ENCODE measurements around the gene RMND1. TPM values are rescaled to one million over a fixed set of nuclear protein-coding genes. Genes with fewer than 3 reads are reported as not detected.
A peak's percentile ranks its signal among the peaks of the same experiment; 100 is the strongest.
"Not testable (repeated sequence)": the region's sequence is repeated elsewhere in the genome, so short reads cannot be mapped to it uniquely, and the experiment has no call there.

RMND1 gene
- total RNA-seq, 1 experiment from 2014 or later: 27.0 TPM

DNA sequence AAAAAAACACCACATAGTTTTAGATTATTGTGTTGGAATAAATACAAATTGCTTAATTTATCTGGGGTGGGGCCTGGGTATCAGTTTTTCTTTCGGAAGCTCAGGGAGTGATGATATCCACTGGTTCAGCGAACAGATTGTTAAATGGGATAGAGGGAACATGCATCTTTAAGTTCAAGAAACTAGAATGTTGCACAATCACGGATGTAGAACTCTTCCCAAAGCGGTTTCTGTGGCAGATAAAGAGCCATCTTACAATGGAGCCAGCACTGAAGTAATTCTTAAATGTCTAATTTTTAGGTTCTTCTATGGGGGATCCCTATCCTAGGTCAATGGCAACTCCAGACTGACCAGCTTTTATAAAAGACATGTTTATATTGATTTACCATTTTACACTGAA, 9.7 kb upstream of the RMND1 start:
- no peaks in the 10 kb centered on the region for H3K79me2 ChIP-seq (ENCODE audit: insufficient read depth, low read length)
- H3K4me2 ChIP-seq (ENCODE audit: insufficient read depth, insufficient read length, low read length): no peak overlapping the region
- H3T11ph ChIP-seq (ENCODE audit: low read length): no peak overlapping the region
- no peaks in the 10 kb centered on the region for H4K20me1 ChIP-seq (ENCODE audit: control insufficient read depth, insufficient read depth, insufficient read length)
- Mint-ChIP-seq H3K4me3 (no peak overlapping the region), H3K9me3 (no peaks in the 10 kb centered on the region), H3K27ac (no peak overlapping the region), H3K27me3 (ENCODE audit: low read depth) (no peaks in the 10 kb centered on the region), H3K36me3 (ENCODE audit: insufficient read depth in 1 of 3, low read depth in 3 of 3) (peaks cover 15 to 79% (median 56%) of the 10 kb centered on the region in 3 experiments; a peak in 5 of 7 replicates), H3K4me1 (peaks cover 6% of the 10 kb centered on the region in 2 experiments)
- H3K9ac ChIP-seq (ENCODE audit: extremely low read depth, insufficient read length, low read length): no peak overlapping the region
- TF ChIP-seq, protein P1, sequence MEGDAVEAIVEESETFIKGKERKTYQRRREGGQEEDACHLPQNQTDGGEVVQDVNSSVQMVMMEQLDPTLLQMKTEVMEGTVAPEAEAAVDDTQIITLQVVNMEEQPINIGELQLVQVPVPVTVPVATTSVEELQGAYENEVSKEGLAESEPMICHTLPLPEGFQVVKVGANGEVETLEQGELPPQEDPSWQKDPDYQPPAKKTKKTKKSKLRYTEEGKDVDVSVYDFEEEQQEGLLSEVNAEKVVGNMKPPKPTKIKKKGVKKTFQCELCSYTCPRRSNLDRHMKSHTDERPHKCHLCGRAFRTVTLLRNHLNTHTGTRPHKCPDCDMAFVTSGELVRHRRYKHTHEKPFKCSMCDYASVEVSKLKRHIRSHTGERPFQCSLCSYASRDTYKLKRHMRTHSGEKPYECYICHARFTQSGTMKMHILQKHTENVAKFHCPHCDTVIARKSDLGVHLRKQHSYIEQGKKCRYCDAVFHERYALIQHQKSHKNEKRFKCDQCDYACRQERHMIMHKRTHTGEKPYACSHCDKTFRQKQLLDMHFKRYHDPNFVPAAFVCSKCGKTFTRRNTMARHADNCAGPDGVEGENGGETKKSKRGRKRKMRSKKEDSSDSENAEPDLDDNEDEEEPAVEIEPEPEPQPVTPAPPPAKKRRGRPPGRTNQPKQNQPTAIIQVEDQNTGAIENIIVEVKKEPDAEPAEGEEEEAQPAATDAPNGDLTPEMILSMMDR (conservative IDR thresholded peaks at IDR 0.05): no peak
- H3K27ac ChIP-seq (ENCODE audit: insufficient read length, low read depth, low read length): no peak overlapping the region
- no peak overlapping the region for H3K18ac ChIP-seq (ENCODE audit: insufficient read length, low read depth, low read length)
- DNase-seq: no peak
- no peak overlapping the region for H2AFZ ChIP-seq (ENCODE audit: low read length)
- no peak overlapping the region for H4K5ac ChIP-seq (ENCODE audit: insufficient read length, low read depth, low read length)
- no peak overlapping the region for H2BK120ac ChIP-seq (ENCODE audit: low read depth, low read length, poor library complexity, severe bottlenecking)
- no peak overlapping the region for H3K14ac ChIP-seq (ENCODE audit: insufficient read depth, low read length)
- no peaks in the 10 kb centered on the region for H3K79me1 ChIP-seq (ENCODE audit: insufficient read depth, low read depth, low read length, poor library complexity, severe bottlenecking)
- H3K9me3 ChIP-seq (ENCODE audit: control insufficient read depth, low read depth, low read length): no peaks in the 10 kb centered on the region
- H3K4ac ChIP-seq (ENCODE audit: low read depth, low read length): no peak overlapping the region
- no peaks in the 10 kb centered on the region for H3K23me2 ChIP-seq (ENCODE audit: insufficient read length, low read depth, low read length, poor library complexity, severe bottlenecking)
- no peak overlapping the region for H2BK12ac ChIP-seq (ENCODE audit: insufficient read length, low read depth, low read length)
- H3K23ac ChIP-seq (ENCODE audit: insufficient read length, low read depth, low read length): no peak overlapping the region
- H4K91ac ChIP-seq (ENCODE audit: insufficient read length, low read depth, low read length): no peak overlapping the region
- no peak overlapping the region for H2AK5ac ChIP-seq (ENCODE audit: insufficient read length, low read length)
- no peaks in the 10 kb centered on the region for H3K4me1 ChIP-seq (ENCODE audit: insufficient read depth, low read length)
- H3K27me3 ChIP-seq (ENCODE audit: insufficient read depth, low read length): no peaks in the 10 kb centered on the region
- H4K8ac ChIP-seq (replicated peaks; ENCODE audit: insufficient read length, low read depth, low read length): no peak overlapping the region
- WGBS (ENCODE audit: extremely low coverage, insufficient read length, low lambda C conversion rate): no CpG with 5 or more reads among the region's 4 CpGs
- no peak overlapping the region for H3K56ac ChIP-seq (ENCODE audit: insufficient read length, low read depth, low read length)
- H2BK20ac ChIP-seq (ENCODE audit: low read depth, low read length, poor library complexity, severe bottlenecking): no peak overlapping the region
- no peak overlapping the region for H2BK15ac ChIP-seq (ENCODE audit: low read depth, low read length)
- H2BK5ac ChIP-seq (ENCODE audit: insufficient read length, low read length): no peak overlapping the region

GRCh38 chr6:151455751-151456398, 3.9 kb upstream of the RMND1 start:
- H3K4me1 ChIP-seq (ENCODE audit: insufficient read depth, low read length); H3K27me3 ChIP-seq (ENCODE audit: insufficient read depth, low read length); H2BK5ac ChIP-seq (ENCODE audit: insufficient read length, low read length); H4K91ac ChIP-seq (ENCODE audit: insufficient read length, low read depth, low read length); H4K20me1 ChIP-seq (ENCODE audit: control insufficient read depth, insufficient read depth, insufficient read length); H3K18ac ChIP-seq (ENCODE audit: insufficient read length, low read depth, low read length); H2BK120ac ChIP-seq (ENCODE audit: low read depth, low read length, poor library complexity, severe bottlenecking); H2AFZ ChIP-seq (ENCODE audit: low read length); H2BK15ac ChIP-seq (ENCODE audit: low read depth, low read length); H3K79me2 ChIP-seq (ENCODE audit: insufficient read depth, low read length); H3K9ac ChIP-seq (ENCODE audit: extremely low read depth, insufficient read length, low read length); DNase-seq; H3K4me2 ChIP-seq (ENCODE audit: insufficient read depth, insufficient read length, low read length); H3K4ac ChIP-seq (ENCODE audit: low read depth, low read length); H2BK20ac ChIP-seq (ENCODE audit: low read depth, low read length, poor library complexity, severe bottlenecking); H3K56ac ChIP-seq (ENCODE audit: insufficient read length, low read depth, low read length); H3K79me1 ChIP-seq (ENCODE audit: insufficient read depth, low read depth, low read length, poor library complexity, severe bottlenecking); H2AK5ac ChIP-seq (ENCODE audit: insufficient read length, low read length); H3K27ac ChIP-seq (ENCODE audit: insufficient read length, low read depth, low read length); H3T11ph ChIP-seq (ENCODE audit: low read length); H3K23ac ChIP-seq (ENCODE audit: insufficient read length, low read depth, low read length); H4K5ac ChIP-seq (ENCODE audit: insufficient read length, low read depth, low read length); H3K14ac ChIP-seq (ENCODE audit: insufficient read depth, low read length); H2BK12ac ChIP-seq (ENCODE audit: insufficient read length, low read depth, low read length); H3K27me3 Mint-ChIP-seq (ENCODE audit: low read depth); H4K8ac ChIP-seq (replicated peaks; ENCODE audit: insufficient read length, low read depth, low read length); H3K9me3 Mint-ChIP-seq; H3K9me3 ChIP-seq (ENCODE audit: control insufficient read depth, low read depth, low read length): not testable (repeated sequence)
- H3K36me3 Mint-ChIP-seq (ENCODE audit: insufficient read depth in 1 of 3, low read depth in 3 of 3): peaks cover 13 to 44% (median 30%) of the 10 kb centered on the region in 3 experiments; a peak in 6 of 7 replicates
- peaks cover 11% of the 10 kb centered on the region for H3K23me2 ChIP-seq (ENCODE audit: insufficient read length, low read depth, low read length, poor library complexity, severe bottlenecking)
- H3K4me3 Mint-ChIP-seq: peak overlapping the region in 1 of 2 experiments; percentile 32; a peak in 1 of 5 replicates
- peak overlapping the region in 2 of 3 experiments; percentile 45 to 75; a peak in 5 of 7 replicates for H3K27ac Mint-ChIP-seq
- WGBS (ENCODE audit: extremely low coverage, insufficient read length, low lambda C conversion rate): no CpG with 5 or more reads among the region's 10 CpGs
- peaks cover 32 to 36% of the 10 kb centered on the region in 2 experiments for H3K4me1 Mint-ChIP-seq

Measured in H9 (cell line).